ENCODE data around the gene SLC44A3.

DNA sequence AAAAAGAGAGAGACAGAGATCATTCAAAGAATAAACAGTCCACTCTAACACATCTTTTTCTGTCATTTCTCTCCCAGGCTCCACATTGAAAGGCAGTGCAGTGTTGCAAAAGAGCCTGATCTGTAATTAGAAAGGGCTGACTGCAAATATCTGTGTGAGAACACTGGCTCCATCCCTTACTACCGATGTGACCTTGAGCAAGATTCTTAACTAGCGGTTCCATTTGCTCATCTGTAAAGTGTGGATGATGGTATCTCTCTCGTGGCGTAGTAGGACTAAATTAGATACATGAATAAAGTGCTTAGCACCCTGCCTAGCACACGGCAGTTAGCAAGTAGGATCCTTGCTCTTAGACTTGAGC lies 26.9 kb upstream of the SLC44A3 start:
- TF ChIP-seq, protein P1, sequence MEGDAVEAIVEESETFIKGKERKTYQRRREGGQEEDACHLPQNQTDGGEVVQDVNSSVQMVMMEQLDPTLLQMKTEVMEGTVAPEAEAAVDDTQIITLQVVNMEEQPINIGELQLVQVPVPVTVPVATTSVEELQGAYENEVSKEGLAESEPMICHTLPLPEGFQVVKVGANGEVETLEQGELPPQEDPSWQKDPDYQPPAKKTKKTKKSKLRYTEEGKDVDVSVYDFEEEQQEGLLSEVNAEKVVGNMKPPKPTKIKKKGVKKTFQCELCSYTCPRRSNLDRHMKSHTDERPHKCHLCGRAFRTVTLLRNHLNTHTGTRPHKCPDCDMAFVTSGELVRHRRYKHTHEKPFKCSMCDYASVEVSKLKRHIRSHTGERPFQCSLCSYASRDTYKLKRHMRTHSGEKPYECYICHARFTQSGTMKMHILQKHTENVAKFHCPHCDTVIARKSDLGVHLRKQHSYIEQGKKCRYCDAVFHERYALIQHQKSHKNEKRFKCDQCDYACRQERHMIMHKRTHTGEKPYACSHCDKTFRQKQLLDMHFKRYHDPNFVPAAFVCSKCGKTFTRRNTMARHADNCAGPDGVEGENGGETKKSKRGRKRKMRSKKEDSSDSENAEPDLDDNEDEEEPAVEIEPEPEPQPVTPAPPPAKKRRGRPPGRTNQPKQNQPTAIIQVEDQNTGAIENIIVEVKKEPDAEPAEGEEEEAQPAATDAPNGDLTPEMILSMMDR (IDR thresholded peaks at IDR 0.05) = no peak
- no peak for TF ChIP-seq POLR2A (IDR thresholded peaks at IDR 0.05)

Data from body of pancreas (tissue), 4 donors.